Caco-2 (cell line): ENCODE data around the gene NECTIN2. TPM values are rescaled to one million over a fixed set of nuclear protein-coding genes. Genes with fewer than 3 reads are reported as not detected.
A peak's percentile ranks its signal among the peaks of the same experiment; 100 is the strongest.

Source experiments
- BruUV-seq: library from RNA; stranded (reverse); fragments of 400-500 nt; replicated peaks from 2 replicates; lab custom pipeline; 2021; lab: Mats Ljungman, UMichigan
- CTCF ChIA-PET: fragments of 300-600 bp; sonication (Branson Sonifier 250); formaldehyde crosslinking; loops from one replicate; lab custom pipeline; 2022; ENCODE audit warnings: antibody characterized with exemption; lab: Charles Lee
- POLR2A ChIA-PET: fragments of 300-600 bp; sonication (Branson Sonifier 250); formaldehyde crosslinking; loops from one replicate; lab custom pipeline; 2022; ENCODE audit warnings: antibody characterized with exemption; lab: Charles Lee
- DNase-seq, 2 experiments: peaks; one replicate each; pipeline versions ENCODE4 v3.0.0 to v3.0.0-alpha.2; 2020 to 2022
- H3K27me3 ChIP-seq: replicated peaks from 2 replicates; pipeline ENCODE4 v1.6.0; 2011; ENCODE audit warnings: low read length; ENCODE audit not compliant: control insufficient read depth, insufficient read depth
- H3K36me3 ChIP-seq: 2 replicates; pipeline ENCODE4 v1.5.1; 2011; ENCODE audit warnings: low read length; ENCODE audit not compliant: control insufficient read depth, insufficient read depth
- H3K4me1 ChIP-seq: fragments of 250-450 bp; sonication (Bioruptor Pico); 2 replicates; pipeline ENCODE4 v1.5.1; 2020; ENCODE audit warnings: mild to moderate bottlenecking
- H3K4me3 ChIP-seq: 2 replicates; pipeline ENCODE4 v1.5.1; 2011; ENCODE audit warnings: low read depth, mild to moderate bottlenecking, control low read depth, low read length
- H3K9me3 ChIP-seq: fragments of 250-450 bp; sonication (Bioruptor Pico); 2 replicates; pipeline ENCODE4 v1.5.1; 2020; ENCODE audit warnings: mild to moderate bottlenecking, moderate library complexity
- H3K27ac Mint-ChIP-seq: one replicate; pipeline ENCODE4 v1.8.0; 2022; ENCODE audit warnings: mixed read lengths; ENCODE audit not compliant: unreplicated experiment
- H3K27me3 Mint-ChIP-seq: one replicate; pipeline ENCODE4 v1.8.0; 2022; ENCODE audit warnings: mixed read lengths; ENCODE audit not compliant: insufficient read depth, unreplicated experiment
- H3K36me3 Mint-ChIP-seq: one replicate; pipeline ENCODE4 v1.8.0; 2022; ENCODE audit warnings: mild to moderate bottlenecking, mixed read lengths; ENCODE audit not compliant: insufficient read depth, unreplicated experiment
- H3K4me1 Mint-ChIP-seq: one replicate; pipeline ENCODE4 v1.8.0; 2022; ENCODE audit warnings: low read depth, mixed read lengths; ENCODE audit not compliant: unreplicated experiment
- H3K4me3 Mint-ChIP-seq: one replicate; pipeline ENCODE4 v1.8.0; 2022; ENCODE audit warnings: mild to moderate bottlenecking, moderate library complexity, mixed read lengths; ENCODE audit not compliant: unreplicated experiment
- H3K9me3 Mint-ChIP-seq: one replicate; pipeline ENCODE4 v1.8.0; 2022; ENCODE audit warnings: mixed read lengths; ENCODE audit not compliant: unreplicated experiment
- intact Hi-C: fragments of 100-400 bp; cut with micrococcal nuclease; formaldehyde crosslinking; loops from one replicate; pipeline ENCODE4 v1.10.0; 2022; ENCODE audit not compliant: unreplicated experiment
- total RNA-seq: library from RNA; stranded (reverse); gene quantifications from 2 replicates; pipeline ENCODE4 v1.2.3, GENCODE V29; 2022
- TF ChIP-seq, protein P1 (sequence below), 2 experiments: fragments of 200-600 bp in 1 of 2; IDR thresholded peaks; 1 replicate in 1 of 2; 2 replicates in 1 of 2; pipeline versions ENCODE4 v1.5.1 to v1.8.0; 2011 to 2022; ENCODE audit warnings: antibody characterized with exemption in 1 of 2, control low read depth in 1 of 2, inconsistent platforms in 1 of 2, low read depth in 1 of 2, low read length in 1 of 2, mild to moderate bottlenecking in 1 of 2, moderate library complexity in 1 of 2; ENCODE audit not compliant: insufficient read depth in 1 of 2, severe bottlenecking in 1 of 2, unreplicated experiment in 1 of 2

NECTIN2 gene
- total RNA-seq, 1 experiment from 2014 or later = 258 TPM

DNA sequence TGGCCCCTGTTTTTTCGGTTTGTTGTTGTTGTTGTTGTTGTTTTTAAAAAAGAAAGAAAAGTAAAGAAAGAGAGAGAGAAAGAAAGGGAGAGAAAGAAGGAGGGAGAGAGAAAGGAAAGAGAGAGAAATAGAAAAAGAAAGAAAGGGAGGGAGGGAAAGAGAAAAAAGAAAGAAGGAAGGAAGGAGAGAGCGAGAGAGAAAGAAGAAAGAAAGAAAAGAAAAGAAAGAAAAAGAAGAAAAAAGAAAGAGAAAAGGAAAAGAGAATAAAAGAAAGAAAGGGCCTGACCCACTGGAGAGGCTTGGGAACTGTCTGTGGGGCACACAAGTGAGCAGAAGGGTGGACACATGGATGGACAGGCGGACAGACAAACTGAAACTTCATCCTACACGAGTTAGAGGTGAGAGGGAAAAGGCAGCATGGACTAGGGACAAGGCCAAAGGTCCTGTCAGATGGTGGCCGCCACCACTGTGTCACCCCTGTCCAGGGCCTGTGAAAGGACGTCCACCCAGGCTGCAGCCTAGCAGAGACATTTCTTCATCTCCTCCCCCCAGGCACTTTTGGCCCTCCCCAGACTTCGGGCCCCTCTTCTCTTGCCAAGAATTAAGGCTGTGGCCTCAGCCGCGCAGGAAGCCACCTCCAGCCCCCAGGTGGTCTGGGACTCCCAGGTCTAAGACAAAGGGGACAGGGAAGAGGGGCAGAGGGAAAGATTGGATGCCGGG, 46.3 kb upstream of the NECTIN2 start:
- DNase-seq = no peak
- Histone ChIP-seq H3K9me3 (no peaks in the 10 kb centered on the region), H3K4me3 (no peak overlapping the region), H3K27me3 (no peaks in the 10 kb centered on the region), H3K36me3 (peaks cover 10% of the 10 kb centered on the region), H3K4me1 (peaks cover 6% of the 10 kb centered on the region)
- peaks cover 46% of the 10 kb centered on the region for H3K36me3 Mint-ChIP-seq
- intact Hi-C loops = loop anchor here (1.0 kb wide), 2 partner anchors 9 to 45 kb away; no protein-coding TSS in a partner anchor
- POLR2A ChIA-PET = interaction anchor here (0.6 kb wide), 1 partner anchor 64 kb away, joined by 4 read pairs; no protein-coding TSS in a partner anchor
- H3K27ac Mint-ChIP-seq = peak overlapping the region; percentile 36
- peaks cover 16% of the 10 kb centered on the region for H3K4me1 Mint-ChIP-seq
- H3K9me3 Mint-ChIP-seq = peaks cover 10% of the 10 kb centered on the region
- H3K4me3 Mint-ChIP-seq = no peak overlapping the region
- TF ChIP-seq, protein P1, sequence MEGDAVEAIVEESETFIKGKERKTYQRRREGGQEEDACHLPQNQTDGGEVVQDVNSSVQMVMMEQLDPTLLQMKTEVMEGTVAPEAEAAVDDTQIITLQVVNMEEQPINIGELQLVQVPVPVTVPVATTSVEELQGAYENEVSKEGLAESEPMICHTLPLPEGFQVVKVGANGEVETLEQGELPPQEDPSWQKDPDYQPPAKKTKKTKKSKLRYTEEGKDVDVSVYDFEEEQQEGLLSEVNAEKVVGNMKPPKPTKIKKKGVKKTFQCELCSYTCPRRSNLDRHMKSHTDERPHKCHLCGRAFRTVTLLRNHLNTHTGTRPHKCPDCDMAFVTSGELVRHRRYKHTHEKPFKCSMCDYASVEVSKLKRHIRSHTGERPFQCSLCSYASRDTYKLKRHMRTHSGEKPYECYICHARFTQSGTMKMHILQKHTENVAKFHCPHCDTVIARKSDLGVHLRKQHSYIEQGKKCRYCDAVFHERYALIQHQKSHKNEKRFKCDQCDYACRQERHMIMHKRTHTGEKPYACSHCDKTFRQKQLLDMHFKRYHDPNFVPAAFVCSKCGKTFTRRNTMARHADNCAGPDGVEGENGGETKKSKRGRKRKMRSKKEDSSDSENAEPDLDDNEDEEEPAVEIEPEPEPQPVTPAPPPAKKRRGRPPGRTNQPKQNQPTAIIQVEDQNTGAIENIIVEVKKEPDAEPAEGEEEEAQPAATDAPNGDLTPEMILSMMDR (IDR thresholded peaks at IDR 0.05; ENCODE audit: insufficient read depth in 1 of 2, low read depth in 1 of 2, low read length in 1 of 2, severe bottlenecking in 1 of 2, unreplicated experiment in 1 of 2) = no peak
- BruUV-seq = no TSS peak
- H3K27me3 Mint-ChIP-seq = no peaks in the 10 kb centered on the region
- CTCF ChIA-PET = no interaction called here

DNA sequence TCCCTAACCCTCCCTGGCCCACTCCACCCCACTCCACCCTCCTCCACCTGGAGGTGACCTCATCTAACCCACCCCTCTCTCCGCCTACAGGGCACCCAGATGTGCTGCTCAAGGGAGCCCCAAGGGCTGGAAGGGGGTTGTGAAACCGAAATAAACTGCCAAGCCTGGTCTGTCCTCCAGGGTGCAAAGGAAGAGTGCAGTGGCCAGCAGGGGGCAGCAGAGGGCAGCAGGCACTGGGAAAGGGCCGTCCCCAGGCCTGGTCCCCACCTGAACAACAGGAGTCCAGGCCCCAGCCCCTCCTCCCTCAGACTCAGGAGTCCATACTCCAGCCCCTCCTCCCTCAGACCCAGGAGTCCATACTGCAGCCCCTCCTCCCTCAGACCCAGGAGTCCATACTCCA, 45.6 kb upstream of the NECTIN2 start:
- H3K27me3 Mint-ChIP-seq = no peaks in the 10 kb centered on the region
- peak; percentile 91 to 95 for DNase-seq
- Histone ChIP-seq H3K27me3 (no peaks in the 10 kb centered on the region), H3K36me3 (peaks cover 10% of the 10 kb centered on the region), H3K4me3 (no peak overlapping the region), H3K9me3 (no peaks in the 10 kb centered on the region), H3K4me1 (peaks cover 6% of the 10 kb centered on the region)
- CTCF ChIA-PET = no interaction called here
- TF ChIP-seq, protein P1 (IDR thresholded peaks at IDR 0.05; ENCODE audit: insufficient read depth in 1 of 2, low read depth in 1 of 2, low read length in 1 of 2, severe bottlenecking in 1 of 2, unreplicated experiment in 1 of 2) = peak; percentile 98 to 99
- peaks cover 16% of the 10 kb centered on the region for H3K4me1 Mint-ChIP-seq
- peaks cover 39% of the 10 kb centered on the region for H3K36me3 Mint-ChIP-seq
- no TSS peak for BruUV-seq
- POLR2A ChIA-PET = no interaction called here
- intact Hi-C loops = loop anchor here (1.0 kb wide), 2 partner anchors 8 to 44 kb away; no protein-coding TSS in a partner anchor
- H3K27ac Mint-ChIP-seq = no peak overlapping the region
- no peak overlapping the region for H3K4me3 Mint-ChIP-seq
- peaks cover 10% of the 10 kb centered on the region for H3K9me3 Mint-ChIP-seq

DNA sequence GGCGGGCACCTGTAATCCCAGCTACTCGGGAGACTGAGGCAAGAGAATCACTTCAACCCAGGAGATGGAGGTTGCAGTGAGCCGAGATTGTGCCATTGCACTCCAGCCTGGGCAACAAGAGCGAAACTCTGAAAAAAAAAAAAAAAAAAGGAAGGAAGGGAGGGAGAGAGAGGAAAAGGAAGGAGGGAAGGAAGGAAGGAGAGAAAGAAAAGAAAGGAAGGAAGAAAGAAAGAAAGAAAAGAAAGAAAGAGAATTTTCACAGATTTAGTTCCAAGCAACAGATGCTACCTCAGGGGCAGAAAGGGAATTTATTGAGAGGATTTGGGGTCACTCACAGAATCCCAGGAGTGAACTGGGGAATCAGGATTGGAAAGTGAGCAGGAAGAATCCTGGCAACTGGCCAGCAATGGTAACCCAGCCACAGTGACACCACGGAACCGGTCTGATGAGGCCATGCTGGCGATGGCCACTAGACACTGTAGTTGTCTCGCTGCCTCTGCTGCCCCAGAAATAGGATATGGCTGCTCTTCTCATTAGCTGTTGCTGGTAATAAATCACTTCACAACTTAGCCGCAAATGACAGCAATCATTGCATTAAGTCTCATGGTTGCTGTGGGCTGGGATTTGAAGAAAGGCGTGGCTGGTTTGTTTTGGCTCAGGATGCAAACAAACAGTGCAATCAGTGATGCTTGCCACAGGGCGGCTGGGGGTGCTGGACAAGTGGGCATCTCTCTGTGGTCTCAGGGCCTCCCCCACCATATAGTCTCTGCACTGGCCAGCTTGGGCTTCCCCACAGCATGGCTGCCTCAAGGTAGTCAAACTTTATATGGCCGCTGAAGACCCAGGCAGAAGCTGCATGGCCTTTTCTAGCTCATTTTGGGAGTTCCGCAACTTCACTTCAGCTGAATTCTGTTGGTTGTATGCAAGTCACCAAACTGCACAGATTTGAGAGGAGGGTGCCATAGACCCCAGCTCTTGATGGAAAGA, 42.4 kb upstream of the NECTIN2 start:
- POLR2A ChIA-PET = interaction anchor here (0.7 kb wide), 1 partner anchor 38 kb away, joined by 6 read pairs; no protein-coding TSS in a partner anchor
- H3K4me1 Mint-ChIP-seq = peaks cover 35% of the 10 kb centered on the region
- peaks cover 10% of the 10 kb centered on the region for H3K9me3 Mint-ChIP-seq
- CTCF ChIA-PET = interaction anchor here (0.7 to 1.1 kb wide), 2 partner anchors 42 to 80 kb away, joined by 3 read pairs; partner anchors contain the start of gene NECTIN2
- H3K4me3 Mint-ChIP-seq = no peak overlapping the region
- Histone ChIP-seq H3K36me3 (peaks cover 5% of the 10 kb centered on the region), H3K27me3 (no peaks in the 10 kb centered on the region), H3K4me1 (peaks cover 24% of the 10 kb centered on the region), H3K4me3 (no peak overlapping the region), H3K9me3 (no peaks in the 10 kb centered on the region)
- TF ChIP-seq, protein P1 (IDR thresholded peaks at IDR 0.05; ENCODE audit: insufficient read depth in 1 of 2, low read depth in 1 of 2, low read length in 1 of 2, severe bottlenecking in 1 of 2, unreplicated experiment in 1 of 2) = no peak
- BruUV-seq = TSS peak; percentile 20
- no peak for DNase-seq
- no peak overlapping the region for H3K27ac Mint-ChIP-seq
- H3K27me3 Mint-ChIP-seq = no peaks in the 10 kb centered on the region
- intact Hi-C loops = no loop called here
- peaks cover 38% of the 10 kb centered on the region for H3K36me3 Mint-ChIP-seq
